Keratinocyte (primary cell): ENCODE measurements around the gene ZCCHC3. TPM values are rescaled to one million over a fixed set of nuclear protein-coding genes. Genes with fewer than 3 reads are reported as not detected.

Experiments used
- DNase-seq: peaks from one replicate; pipeline ENCODE4 v3.0.0-alpha.2; 2011; ENCODE audit warnings: low read depth, missing footprints, low spot score
- FAIRE-seq: peaks from 2 replicates; lab custom pipeline; 2011; peaks lifted over from hg19 to GRCh38; lab: Jason Lieb, UNC
- H2AFZ ChIP-seq: 2 replicates; pipeline ENCODE4 v1.6.0; 2012; ENCODE audit warnings: low read length, control low read depth, inconsistent platforms; ENCODE audit not compliant: control insufficient read depth
- H3K27ac ChIP-seq: 2 replicates; pipeline ENCODE4 v1.5.1; 2011; ENCODE audit warnings: low read length; ENCODE audit not compliant: control insufficient read depth, insufficient read depth
- H3K27me3 ChIP-seq: 3 replicates; pipeline ENCODE4 v1.6.0; 2011; ENCODE audit warnings: low read length; ENCODE audit not compliant: control insufficient read depth, insufficient read depth; ENCODE audit errors: extremely low read depth
- H3K36me3 ChIP-seq, 2 experiments: 2 replicates in 1 of 2; 3 replicates in 1 of 2; pipeline ENCODE4 v1.5.1; 2011; ENCODE audit warnings: low read length in 2 of 2, mild to moderate bottlenecking in 1 of 2; ENCODE audit not compliant: control insufficient read depth in 2 of 2, insufficient read depth in 2 of 2; ENCODE audit errors: extremely low read depth in 1 of 2
- H3K4me1 ChIP-seq: 3 replicates; pipeline ENCODE4 v1.5.1; 2011; ENCODE audit warnings: low read length; ENCODE audit not compliant: control insufficient read depth, insufficient read depth; ENCODE audit errors: extremely low read depth
- H3K4me2 ChIP-seq: 3 replicates; pipeline ENCODE4 v1.6.0; 2011; ENCODE audit warnings: low read depth, low read length; ENCODE audit not compliant: control insufficient read depth, insufficient read depth; ENCODE audit errors: extremely low read depth
- H3K4me3 ChIP-seq, 3 experiments: fragments of 200-600 bp in 1 of 3; sonication (generic) in 1 of 3; 2 replicates in 2 of 3; 3 replicates in 1 of 3; pipeline ENCODE4 v1.5.1; 2011 to 2016; ENCODE audit warnings: low read length in 3 of 3, mild to moderate bottlenecking in 3 of 3, control low read depth in 2 of 3, inconsistent platforms in 1 of 3, low read depth in 1 of 3, mixed read lengths in 1 of 3, mixed run types in 1 of 3, moderate library complexity in 1 of 3; ENCODE audit not compliant: control insufficient read depth in 2 of 3, insufficient read depth in 2 of 3; ENCODE audit errors: extremely low read depth in 1 of 3
- H3K79me2 ChIP-seq: 2 replicates; pipeline ENCODE4 v1.6.0; 2012; ENCODE audit warnings: low read length; ENCODE audit not compliant: control insufficient read depth, insufficient read depth
- H3K9ac ChIP-seq: 3 replicates; pipeline ENCODE4 v1.6.0; 2011; ENCODE audit warnings: low read length; ENCODE audit not compliant: control insufficient read depth, insufficient read depth; ENCODE audit errors: extremely low read depth
- H3K9me1 ChIP-seq: 3 replicates; pipeline ENCODE4 v1.6.0; 2011; ENCODE audit warnings: low read length; ENCODE audit not compliant: control insufficient read depth, insufficient read depth; ENCODE audit errors: extremely low read depth
- H3K9me3 ChIP-seq: 2 replicates; pipeline ENCODE4 v1.5.1; 2012; ENCODE audit warnings: low read depth, low read length; ENCODE audit not compliant: control insufficient read depth
- H4K20me1 ChIP-seq: 3 replicates; pipeline ENCODE4 v1.6.0; 2011; ENCODE audit warnings: low read length; ENCODE audit not compliant: control insufficient read depth, insufficient read depth; ENCODE audit errors: extremely low read depth
- EZH2 ChIP-seq: IDR thresholded peaks from one replicate; pipeline ENCODE4 v1.6.1; 2012; ENCODE audit warnings: inconsistent platforms, mild to moderate bottlenecking, low read length, moderate library complexity
- dilution Hi-C: fragments of 300-500 bp; cut with MboI; formaldehyde crosslinking; loops from one replicate; pipeline ENCODE4 v1.7.0; 2020; ENCODE audit warnings: low sequenced_read_pairs; ENCODE audit not compliant: extremely low pct_ligation_motif_present
- polyA plus RNA-seq, 5 experiments: library from polyadenylated mRNA; depleted of rRNA in 3 of 5; stranded (reverse) in 3 of 5; stranded (forward) in 1 of 5; unstranded in 1 of 5; fragments of >200 nt; gene quantifications; 1 replicate in 1 of 5; 2 replicates in 3 of 5; 3 replicates in 1 of 5; pipeline versions ENCODE4 v1.2.1 to v1.2.3, GENCODE V29; 2011 to 2012; ENCODE audit warnings: missing spikeins in 2 of 5, low read depth in 1 of 5, low replicate concordance in 1 of 5
- TF ChIP-seq, protein P1 (sequence below), 3 experiments: IDR thresholded peaks in 1 of 3; conservative IDR thresholded peaks in 1 of 3; optimal IDR thresholded peaks in 1 of 3; 2 replicates in 2 of 3; 3 replicates in 1 of 3; pipeline versions ENCODE3 to v1.5.1; 2011; ENCODE audit warnings: low read length in 3 of 3, mild to moderate bottlenecking in 3 of 3, moderate library complexity in 2 of 3, control low read depth in 1 of 3, inconsistent platforms in 1 of 3; ENCODE audit not compliant: insufficient read depth in 2 of 3; ENCODE audit errors: extremely low read depth in 1 of 3

The ZCCHC3 gene
- polyA plus RNA-seq, 1 donor (not counting 4 experiments of a cell fraction or from before 2014, with no cell fraction given) = 5.7 TPM

DNA sequence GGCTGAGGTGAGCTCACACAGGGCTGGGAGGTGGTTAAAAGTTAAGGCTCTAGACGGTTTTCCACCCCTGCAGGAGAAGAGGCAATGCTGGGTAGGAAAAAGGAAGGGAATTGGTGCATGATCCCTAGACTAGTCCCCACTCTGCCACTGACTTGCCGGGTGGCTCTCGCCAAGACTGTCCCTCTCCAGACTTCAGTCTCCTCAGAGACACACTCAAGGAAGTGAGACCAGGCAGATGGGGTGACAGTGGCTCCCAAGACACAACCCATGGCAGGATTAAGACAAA, 19.9 kb upstream of the ZCCHC3 start:
- TF ChIP-seq, protein P1, sequence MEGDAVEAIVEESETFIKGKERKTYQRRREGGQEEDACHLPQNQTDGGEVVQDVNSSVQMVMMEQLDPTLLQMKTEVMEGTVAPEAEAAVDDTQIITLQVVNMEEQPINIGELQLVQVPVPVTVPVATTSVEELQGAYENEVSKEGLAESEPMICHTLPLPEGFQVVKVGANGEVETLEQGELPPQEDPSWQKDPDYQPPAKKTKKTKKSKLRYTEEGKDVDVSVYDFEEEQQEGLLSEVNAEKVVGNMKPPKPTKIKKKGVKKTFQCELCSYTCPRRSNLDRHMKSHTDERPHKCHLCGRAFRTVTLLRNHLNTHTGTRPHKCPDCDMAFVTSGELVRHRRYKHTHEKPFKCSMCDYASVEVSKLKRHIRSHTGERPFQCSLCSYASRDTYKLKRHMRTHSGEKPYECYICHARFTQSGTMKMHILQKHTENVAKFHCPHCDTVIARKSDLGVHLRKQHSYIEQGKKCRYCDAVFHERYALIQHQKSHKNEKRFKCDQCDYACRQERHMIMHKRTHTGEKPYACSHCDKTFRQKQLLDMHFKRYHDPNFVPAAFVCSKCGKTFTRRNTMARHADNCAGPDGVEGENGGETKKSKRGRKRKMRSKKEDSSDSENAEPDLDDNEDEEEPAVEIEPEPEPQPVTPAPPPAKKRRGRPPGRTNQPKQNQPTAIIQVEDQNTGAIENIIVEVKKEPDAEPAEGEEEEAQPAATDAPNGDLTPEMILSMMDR (optimal IDR thresholded peaks at IDR 0.05 in 1 of 3, IDR thresholded peaks at IDR 0.05 in 1 of 3, conservative IDR thresholded peaks at IDR 0.05 in 1 of 3; ENCODE audit: extremely low read depth in 1 of 3, insufficient read depth in 2 of 3, low read length in 3 of 3) = no peak
- TF ChIP-seq EZH2 = no peak
- Histone ChIP-seq H3K9me3 (no peaks in the 10 kb centered on the region), H3K27me3 (no peaks in the 10 kb centered on the region), H3K4me1 (no peaks in the 10 kb centered on the region), H3K27ac (no peak overlapping the region), H3K36me3 (no peaks in the 10 kb centered on the region), H3K4me3 (no peak overlapping the region), H3K9me1 (no peaks in the 10 kb centered on the region), H3K4me2 (no peak overlapping the region), H4K20me1 (no peaks in the 10 kb centered on the region), H3K9ac (no peak overlapping the region), H3K79me2 (no peaks in the 10 kb centered on the region), H2AFZ (no peak overlapping the region)
- no peak for DNase-seq
- dilution Hi-C loops = no loop called here
- no peak for FAIRE-seq

DNA sequence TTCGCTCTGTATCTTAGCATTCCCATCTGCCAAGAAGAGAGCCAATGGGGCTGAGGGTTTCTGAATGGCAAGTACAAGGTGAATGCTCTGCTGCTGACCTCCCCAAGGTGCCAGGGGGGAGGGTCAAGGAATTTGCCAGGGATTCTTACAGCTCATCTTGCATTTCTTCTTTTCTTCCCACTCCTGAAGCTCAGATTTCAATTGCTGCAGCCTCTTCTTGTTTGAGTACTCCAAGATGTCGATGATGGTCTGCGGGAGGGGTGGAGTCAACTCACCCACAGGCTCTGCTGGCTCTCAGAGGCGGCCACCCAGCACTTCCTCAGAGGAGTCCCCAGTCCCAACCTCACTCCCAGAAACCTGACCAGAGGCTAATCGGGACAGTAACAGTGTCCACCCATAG, 19.2 kb upstream of the ZCCHC3 start:
- Histone ChIP-seq H4K20me1 (no peaks in the 10 kb centered on the region), H3K36me3 (no peaks in the 10 kb centered on the region), H3K9me3 (no peaks in the 10 kb centered on the region), H3K4me1 (no peaks in the 10 kb centered on the region), H3K9me1 (no peaks in the 10 kb centered on the region), H3K4me3 (no peak overlapping the region), H3K9ac (no peak overlapping the region), H3K79me2 (no peaks in the 10 kb centered on the region), H2AFZ (no peak overlapping the region), H3K4me2 (no peak overlapping the region), H3K27ac (no peak overlapping the region), H3K27me3 (no peaks in the 10 kb centered on the region)
- FAIRE-seq (no peak), DNase-seq (no peak)
- dilution Hi-C loops = no loop called here
- no peak for TF ChIP-seq EZH2
- TF ChIP-seq, protein P1 (optimal IDR thresholded peaks at IDR 0.05 in 1 of 3, IDR thresholded peaks at IDR 0.05 in 1 of 3, conservative IDR thresholded peaks at IDR 0.05 in 1 of 3; ENCODE audit: extremely low read depth in 1 of 3, insufficient read depth in 2 of 3, low read length in 3 of 3) = no peak
